B cell (primary cell): ENCODE data around the gene RNF217. TPM values are rescaled to one million over a fixed set of nuclear protein-coding genes. Genes with fewer than 3 reads are reported as not detected.

Experiments
- ATAC-seq: fragments of 200-7000 bp; cut with Tn5 transposase; one replicate; pipeline ENCODE4 v1.10.0; 2021; ENCODE audit warnings: low read depth, mild to moderate bottlenecking, moderate number of reproducible peaks, moderate library complexity
- CTCF ChIA-PET: fragments of 350-600 bp; sonication (Branson Sonifier 250); formaldehyde crosslinking; loops from one replicate; lab custom pipeline; 2021; ENCODE audit warnings: antibody characterized with exemption, inconsistent platforms; lab: Charles Lee
- POLR2A ChIA-PET: fragments of 350-600 bp; sonication (Branson Sonifier 250); formaldehyde crosslinking; loops from one replicate; lab custom pipeline; 2021; ENCODE audit warnings: antibody characterized with exemption; lab: Charles Lee
- DNase-seq: peaks from one replicate; pipeline ENCODE4 v3.0.0; 2013
- H2AFZ ChIP-seq: 2 replicates; pipeline ENCODE4 v1.6.1; 2012; ENCODE audit warnings: mild to moderate bottlenecking, low read depth, low read length; ENCODE audit not compliant: insufficient read depth, poor library complexity, severe bottlenecking
- H3K27ac ChIP-seq, 2 donors: 1 replicate in 1 of 2; 2 replicates in 1 of 2; pipeline ENCODE4 v1.5.1; 2012 to 2013; ENCODE audit warnings: low read length in 2 of 2, mild to moderate bottlenecking in 2 of 2, moderate library complexity in 1 of 2
- H3K27me3 ChIP-seq, 4 experiments: fragments of 200-600 bp in 1 of 4; sonication (generic) in 1 of 4; replicated peaks in 1 of 4; 1 replicate in 2 of 4; 2 replicates in 2 of 4; pipeline versions ENCODE4 v1.6.1 to v1.7.0; 2013 to 2016; ENCODE audit warnings: low read length in 3 of 4, mild to moderate bottlenecking in 2 of 4, mixed read lengths in 1 of 4, moderate library complexity in 1 of 4; ENCODE audit not compliant: insufficient read depth in 4 of 4, control insufficient read depth in 3 of 4; ENCODE audit errors: control extremely low read depth in 1 of 4
- H3K36me3 ChIP-seq, 2 experiments: replicated peaks in 1 of 2; 1 replicate in 1 of 2; 2 replicates in 1 of 2; pipeline versions ENCODE4 v1.6.1 to v1.7.1; 2013; ENCODE audit warnings: low read length in 1 of 2; ENCODE audit not compliant: insufficient read depth in 2 of 2, control insufficient read depth in 1 of 2; ENCODE audit errors: control extremely low read depth in 1 of 2, extremely low read depth in 1 of 2
- H3K4me1 ChIP-seq, 2 donors: fragments of 200-600 bp in 1 of 2; sonication (generic) in 1 of 2; 1 replicate in 1 of 2; 2 replicates in 1 of 2; pipeline versions ENCODE4 v1.5.1 to v1.6.1; 2013 to 2017; ENCODE audit warnings: low read length in 2 of 2; ENCODE audit not compliant: control insufficient read depth in 2 of 2, insufficient read depth in 2 of 2
- H3K4me2 ChIP-seq: replicated peaks from 2 replicates; pipeline ENCODE3; 2012; ENCODE audit warnings: mild to moderate bottlenecking, low read depth, low read length; ENCODE audit not compliant: poor library complexity, severe bottlenecking
- H3K4me3 ChIP-seq, 5 experiments: fragments of 200-600 bp in 1 of 5; sonication (generic) in 1 of 5; 1 replicate in 3 of 5; 2 replicates in 2 of 5; pipeline versions ENCODE4 v1.5.1 to v1.7.0; 2011 to 2016; ENCODE audit warnings: low read length in 4 of 5, mild to moderate bottlenecking in 4 of 5, low read depth in 2 of 5, control low read depth in 1 of 5, moderate library complexity in 1 of 5; ENCODE audit not compliant: insufficient read depth in 1 of 5; ENCODE audit errors: control extremely low read depth in 1 of 5, extremely low read depth in 1 of 5
- H3K79me2 ChIP-seq: fragments of 200-600 bp; sonication (generic); one replicate; pipeline ENCODE4 v1.6.0; 2016; ENCODE audit warnings: low read length; ENCODE audit not compliant: control insufficient read depth, insufficient read depth
- H3K9ac ChIP-seq: fragments of 200-600 bp; sonication (generic); 2 replicates; pipeline ENCODE4 v1.6.1; 2017; ENCODE audit warnings: mild to moderate bottlenecking, low read length, moderate library complexity
- H3K9me3 ChIP-seq, 3 donors: one replicate each; pipeline versions ENCODE4 v1.6.1 to v1.7.1; 2013; ENCODE audit warnings: low read length in 2 of 3; ENCODE audit not compliant: control insufficient read depth in 2 of 3, insufficient read depth in 1 of 3; ENCODE audit errors: control extremely low read depth in 1 of 3
- H4K20me1 ChIP-seq: 2 replicates; pipeline ENCODE4 v1.6.0; 2012; ENCODE audit warnings: mild to moderate bottlenecking, low read length; ENCODE audit not compliant: insufficient read depth, control insufficient read depth, poor library complexity, severe bottlenecking
- H3K27ac Mint-ChIP-seq: one replicate; pipeline ENCODE4 v1.8.0; 2021; ENCODE audit warnings: mixed read lengths
- H3K27me3 Mint-ChIP-seq: one replicate; pipeline ENCODE4 v1.8.0; 2021; ENCODE audit warnings: mixed read lengths
- H3K4me1 Mint-ChIP-seq: one replicate; pipeline ENCODE4 v1.8.0; 2021; ENCODE audit warnings: mixed read lengths
- H3K4me3 Mint-ChIP-seq: one replicate; pipeline ENCODE4 v1.8.0; 2021; ENCODE audit warnings: mixed read lengths
- H3K9me3 Mint-ChIP-seq: one replicate; pipeline ENCODE4 v1.8.0; 2022; ENCODE audit warnings: mixed read lengths; ENCODE audit not compliant: insufficient read depth
- EZH2 ChIP-seq: IDR thresholded peaks from 2 replicates; pipeline ENCODE4 v1.6.1; 2012; ENCODE audit warnings: borderline replicate concordance, low read depth, mild to moderate bottlenecking, moderate library complexity, low read length; ENCODE audit not compliant: insufficient read depth, poor library complexity, severe bottlenecking
- WGBS: methylation state at CpG from one replicate; pipeline ENCODE4 v1.1.5; 2013; ENCODE audit warnings: missing lambda C conversion rate; ENCODE audit not compliant: insufficient coverage; 5-methylcytosine and 5-hydroxymethylcytosine counted together
- intact Hi-C: fragments of 100-400 bp; cut with micrococcal nuclease; formaldehyde crosslinking; loops from one replicate; pipeline ENCODE4 v1.10.0; 2022
- polyA plus RNA-seq: library from polyadenylated mRNA; depleted of rRNA; stranded (reverse); fragments of >200 nt; gene quantifications from 2 replicates; pipeline ENCODE4 v1.2.3, GENCODE V29; 2012
- total RNA-seq, 2 donors: library from RNA; stranded (reverse); fragments of 120-200 nt in 1 of 2; gene quantifications; 1 replicate in 1 of 2; 2 replicates in 1 of 2; pipeline versions ENCODE4 v1.2.3 to v1.2.4, GENCODE V29; 2013 to 2022
- TF ChIP-seq, protein P1 (sequence below): fragments of 200-600 bp; IDR thresholded peaks from one replicate; pipeline ENCODE4 v1.8.0; 2022; ENCODE audit warnings: antibody characterized with exemption, mild to moderate bottlenecking

RNF217 gene
- total and polyA plus RNA-seq, 2 donors (not counting 1 experiment from before 2014, with no cell fraction given): 0.03 TPM; not detected in 1

DNA sequence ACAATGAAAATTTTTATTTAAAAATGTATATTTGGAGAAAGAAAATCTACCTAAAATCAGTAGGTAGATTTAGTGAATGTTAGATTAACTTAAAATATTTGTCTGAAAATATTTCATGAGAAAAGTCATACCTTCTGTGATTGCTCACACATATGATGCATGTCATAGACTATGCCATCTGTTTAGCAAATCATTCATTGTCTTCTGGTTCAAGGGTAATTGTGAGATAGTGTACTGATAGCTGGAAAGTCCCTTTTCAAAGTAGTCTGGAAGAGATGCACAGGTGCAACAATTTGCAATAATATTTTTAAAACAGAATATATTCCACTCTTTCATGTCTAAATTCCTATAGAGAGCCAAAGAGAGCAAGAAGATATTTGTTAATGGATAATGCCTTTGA is 21.0 kb upstream of the RNF217 start:
- H3K4me1 ChIP-seq: no peaks in the 10 kb centered on the region
- ChIA-PET POLR2A (no interaction called here), CTCF (no interaction called here)
- Mint-ChIP-seq H3K4me1 (no peaks in the 10 kb centered on the region), H3K9me3 (no peaks in the 10 kb centered on the region), H3K27me3 (no peaks in the 10 kb centered on the region), H3K27ac (no peak overlapping the region), H3K4me3 (no peak overlapping the region)
- no peak for ATAC-seq
- intact Hi-C loops: no loop called here
- no peaks in the 10 kb centered on the region for H4K20me1 ChIP-seq
- no peak overlapping the region for H3K27ac ChIP-seq
- no peaks in the 10 kb centered on the region for H3K9me3 ChIP-seq
- H3K9ac ChIP-seq: no peak overlapping the region
- DNase-seq: no peak
- H3K27me3 ChIP-seq: no peaks in the 10 kb centered on the region
- H3K4me3 ChIP-seq: no peak overlapping the region
- H3K4me2 ChIP-seq: no peak overlapping the region
- TF ChIP-seq, protein P1, sequence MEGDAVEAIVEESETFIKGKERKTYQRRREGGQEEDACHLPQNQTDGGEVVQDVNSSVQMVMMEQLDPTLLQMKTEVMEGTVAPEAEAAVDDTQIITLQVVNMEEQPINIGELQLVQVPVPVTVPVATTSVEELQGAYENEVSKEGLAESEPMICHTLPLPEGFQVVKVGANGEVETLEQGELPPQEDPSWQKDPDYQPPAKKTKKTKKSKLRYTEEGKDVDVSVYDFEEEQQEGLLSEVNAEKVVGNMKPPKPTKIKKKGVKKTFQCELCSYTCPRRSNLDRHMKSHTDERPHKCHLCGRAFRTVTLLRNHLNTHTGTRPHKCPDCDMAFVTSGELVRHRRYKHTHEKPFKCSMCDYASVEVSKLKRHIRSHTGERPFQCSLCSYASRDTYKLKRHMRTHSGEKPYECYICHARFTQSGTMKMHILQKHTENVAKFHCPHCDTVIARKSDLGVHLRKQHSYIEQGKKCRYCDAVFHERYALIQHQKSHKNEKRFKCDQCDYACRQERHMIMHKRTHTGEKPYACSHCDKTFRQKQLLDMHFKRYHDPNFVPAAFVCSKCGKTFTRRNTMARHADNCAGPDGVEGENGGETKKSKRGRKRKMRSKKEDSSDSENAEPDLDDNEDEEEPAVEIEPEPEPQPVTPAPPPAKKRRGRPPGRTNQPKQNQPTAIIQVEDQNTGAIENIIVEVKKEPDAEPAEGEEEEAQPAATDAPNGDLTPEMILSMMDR: no peak
- TF ChIP-seq EZH2: no peak
- H3K36me3 ChIP-seq: no peaks in the 10 kb centered on the region
- H2AFZ ChIP-seq: no peak overlapping the region
- no peaks in the 10 kb centered on the region for H3K79me2 ChIP-seq

DNA sequence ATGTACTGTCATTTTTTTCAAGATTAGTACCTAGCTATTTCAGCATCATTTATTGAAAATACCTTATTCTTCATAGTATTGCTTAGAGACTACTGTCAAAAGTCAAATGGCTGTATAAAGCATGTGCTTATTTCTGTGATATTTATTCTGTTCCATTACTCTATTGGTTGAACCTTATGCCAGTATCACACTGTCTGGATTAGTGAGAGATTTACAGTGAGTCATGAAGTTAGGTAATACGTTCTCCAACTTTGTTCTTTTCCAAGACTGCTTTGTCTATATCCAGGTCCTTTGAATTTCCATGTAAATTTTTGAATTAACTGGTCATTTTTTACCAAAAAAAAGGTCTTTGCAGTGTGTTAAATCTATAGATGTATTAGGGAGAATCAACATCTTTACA is 18.6 kb upstream of the RNF217 start:
- Histone ChIP-seq H3K36me3 (no peaks in the 10 kb centered on the region), H3K4me3 (no peak overlapping the region), H4K20me1 (no peaks in the 10 kb centered on the region), H3K27ac (no peak overlapping the region), H3K4me2 (no peak overlapping the region), H3K27me3 (no peaks in the 10 kb centered on the region), H3K9me3 (no peaks in the 10 kb centered on the region), H2AFZ (no peak overlapping the region), H3K4me1 (no peaks in the 10 kb centered on the region), H3K79me2 (no peaks in the 10 kb centered on the region), H3K9ac (no peak overlapping the region)
- no peaks in the 10 kb centered on the region for H3K4me1 Mint-ChIP-seq
- no peak for DNase-seq
- no peak overlapping the region for H3K27ac Mint-ChIP-seq
- ATAC-seq: no peak
- WGBS: no CpG with 5 or more reads among the region's 1 CpG
- ChIA-PET POLR2A (no interaction called here), CTCF (no interaction called here)
- no peaks in the 10 kb centered on the region for H3K27me3 Mint-ChIP-seq
- no peak overlapping the region for H3K4me3 Mint-ChIP-seq
- H3K9me3 Mint-ChIP-seq: no peaks in the 10 kb centered on the region
- intact Hi-C loops: no loop called here
- TF ChIP-seq, protein P1: no peak
- no peak for TF ChIP-seq EZH2
